MM.1S (cell line): ENCODE data around the gene ADCY10.

Source experiments
- DNase-seq: peaks from one replicate; pipeline ENCODE4 v3.0.0-alpha.2; 2015
- H2AFZ ChIP-seq: fragments of 300-600 bp; sonication (generic); 2 replicates; pipeline ENCODE4 v1.6.0; 2016; ENCODE audit warnings: antibody characterized with exemption, low read length
- H3F3A ChIP-seq: fragments of 300-600 bp; sonication (generic); 2 replicates; pipeline ENCODE4 v1.6.1; 2016; ENCODE audit warnings: mild to moderate bottlenecking, antibody characterized with exemption, low read length, moderate library complexity, mixed read lengths; ENCODE audit not compliant: insufficient read depth
- H3K27ac ChIP-seq: fragments of 300-600 bp; sonication (generic); 2 replicates; pipeline ENCODE4 v1.5.1; 2016; ENCODE audit warnings: mild to moderate bottlenecking, low read length
- H3K27me3 ChIP-seq: fragments of 300-600 bp; sonication (generic); replicated peaks from 2 replicates; pipeline ENCODE4 v1.6.0; 2016; ENCODE audit warnings: low read length; ENCODE audit not compliant: insufficient read depth
- H3K36me3 ChIP-seq: fragments of 300-600 bp; sonication (generic); replicated peaks from 2 replicates; pipeline ENCODE4 v1.6.1; 2016; ENCODE audit warnings: mild to moderate bottlenecking, low read length, mixed read lengths; ENCODE audit not compliant: insufficient read depth
- H3K4me1 ChIP-seq: fragments of 300-600 bp; sonication (generic); 2 replicates; pipeline ENCODE4 v1.6.1; 2016; ENCODE audit warnings: low read length, mixed read lengths
- H3K4me2 ChIP-seq: fragments of 300-600 bp; sonication (generic); 2 replicates; pipeline ENCODE4 v1.6.0; 2016; ENCODE audit warnings: low read depth, low read length
- H3K4me3 ChIP-seq: fragments of 300-600 bp; sonication (generic); 2 replicates; pipeline ENCODE4 v1.5.1; 2016; ENCODE audit warnings: low read length, mixed read lengths
- H3K79me2 ChIP-seq: fragments of 300-600 bp; sonication (generic); 2 replicates; pipeline ENCODE4 v1.6.1; 2016; ENCODE audit warnings: mixed run types, low read length, mixed read lengths
- H3K9ac ChIP-seq: fragments of 300-600 bp; sonication (generic); 2 replicates; pipeline ENCODE4 v1.6.1; 2016; ENCODE audit warnings: low read length, mixed read lengths
- H3K9me2 ChIP-seq: fragments of 300-600 bp; sonication (generic); replicated peaks from 2 replicates; pipeline ENCODE4 v1.6.1; 2016; ENCODE audit warnings: mild to moderate bottlenecking, low read length, mixed read lengths; ENCODE audit not compliant: insufficient read depth
- H3K9me3 ChIP-seq: fragments of 300-600 bp; sonication (generic); replicated peaks from 2 replicates; pipeline ENCODE4 v1.6.1; 2016; ENCODE audit warnings: mild to moderate bottlenecking, low read length, mixed read lengths; ENCODE audit not compliant: insufficient read depth
- H4K20me1 ChIP-seq: fragments of 300-600 bp; sonication (generic); 2 replicates; pipeline ENCODE4 v1.6.1; 2016; ENCODE audit warnings: mild to moderate bottlenecking, low read length, moderate library complexity, mixed read lengths; ENCODE audit not compliant: insufficient read depth
- CTCF ChIP-seq: fragments of 300-600 bp; sonication (generic); IDR thresholded peaks from 2 replicates; pipeline ENCODE4 v1.5.1; 2016; ENCODE audit warnings: antibody characterized with exemption, low read length, mixed read lengths
- EZH2 ChIP-seq: fragments of 300-600 bp; sonication (generic); optimal IDR thresholded peaks from 2 replicates; pipeline ENCODE3; 2017; ENCODE audit warnings: low read depth, mild to moderate bottlenecking, antibody characterized with exemption, low read length, mixed read lengths
- EZH2phosphoT487 ChIP-seq: fragments of 300-600 bp; sonication (generic); IDR thresholded peaks from 2 replicates; pipeline ENCODE4 v1.6.1; 2018; ENCODE audit warnings: antibody characterized with exemption, low read length

Gene ADCY10

GRCh38 chr1:167820684-167821355, 93.1 kb downstream of the ADCY10 start:
- Histone ChIP-seq H3K4me3 (no peak overlapping the region), H3K27me3 (no peaks in the 10 kb centered on the region), H3K79me2 (no peaks in the 10 kb centered on the region), H3K9ac (no peak overlapping the region), H3K9me2 (no peaks in the 10 kb centered on the region), H3K9me3 (no peaks in the 10 kb centered on the region), H4K20me1 (no peaks in the 10 kb centered on the region), H3K4me2 (0 out of 2 replicates have a peak overlapping the region, but pooled peaks have one; percentile 52), H2AFZ (no peak overlapping the region; the same call in 1 of the 2 replicates), H3K4me1 (no peaks in the 10 kb centered on the region), H3F3A (no peaks in the 10 kb centered on the region), H3K36me3 (no peaks in the 10 kb centered on the region), H3K27ac (no peak overlapping the region)
- DNase-seq = no peak
- no peak for TF ChIP-seq EZH2phosphoT487
- TF ChIP-seq CTCF = no peak
- TF ChIP-seq EZH2 = no peak

- Histone ChIP-seq H3K27ac (no peak overlapping the region), H2AFZ (peak overlapping the region; percentile 62)
These were observed 93.9 kb downstream of the ADCY10 start for GRCh38 chr1:167819849-167820683.

GRCh38 chr1:167815650-167816049, 98.3 kb downstream of the ADCY10 start:
- no peak overlapping the region for H2AFZ ChIP-seq
- H3K36me3 ChIP-seq = no peaks in the 10 kb centered on the region
- no peaks in the 10 kb centered on the region for H3K9me2 ChIP-seq
- H3K27me3 ChIP-seq = no peaks in the 10 kb centered on the region
- H3K79me2 ChIP-seq = no peaks in the 10 kb centered on the region
- no peaks in the 10 kb centered on the region for H3K9me3 ChIP-seq
- no peaks in the 10 kb centered on the region for H3K4me1 ChIP-seq
- H3K27ac ChIP-seq = no peak overlapping the region
- H3K9ac ChIP-seq = no peak overlapping the region
- no peaks in the 10 kb centered on the region for H3F3A ChIP-seq
- DNase-seq = no peak
- H3K4me2 ChIP-seq = no peak overlapping the region
- TF ChIP-seq EZH2phosphoT487 = no peak
- TF ChIP-seq EZH2 = no peak
- no peak for TF ChIP-seq CTCF
- no peak overlapping the region for H3K4me3 ChIP-seq
- no peaks in the 10 kb centered on the region for H4K20me1 ChIP-seq

More at GRCh38 chr1:167819849-167820683, 93.9 kb downstream of the ADCY10 start:
- DNase-seq = peak; percentile 37
- no peaks in the 10 kb centered on the region for H3K79me2 ChIP-seq
- no peaks in the 10 kb centered on the region for H3F3A ChIP-seq
- H3K9me2 ChIP-seq = no peaks in the 10 kb centered on the region
- no peaks in the 10 kb centered on the region for H3K4me1 ChIP-seq
- peak overlapping the region; percentile 44 for H3K4me3 ChIP-seq
- H3K36me3 ChIP-seq = no peaks in the 10 kb centered on the region
- H3K27me3 ChIP-seq = no peaks in the 10 kb centered on the region
- no peaks in the 10 kb centered on the region for H4K20me1 ChIP-seq
- H3K4me2 ChIP-seq = peak overlapping the region; percentile 52
- no peak for TF ChIP-seq EZH2phosphoT487
- no peak for TF ChIP-seq CTCF
- no peak for TF ChIP-seq EZH2
- H3K9ac ChIP-seq = peak overlapping the region; percentile 13; the same call in 1 of the 2 replicates
- H3K9me3 ChIP-seq = no peaks in the 10 kb centered on the region
